Parathyroid adenoma (tissue), 2 donors: ENCODE data around the gene KHK.
"Not testable (repeated sequence)": the region's sequence is repeated elsewhere in the genome, so short reads cannot be mapped to it uniquely, and the experiment has no call there.

Experiments
- H2AFZ ChIP-seq: fragments of 300-600 bp; sonication (generic); one replicate; pipeline ENCODE4 v1.7.0; 2017; ENCODE audit warnings: antibody characterized with exemption, mild to moderate bottlenecking
- H3K27ac ChIP-seq: fragments of 300-600 bp; sonication (generic); one replicate; pipeline ENCODE4 v1.7.0; 2017
- H3K27me3 ChIP-seq: fragments of 300-600 bp; sonication (generic); one replicate; pipeline ENCODE4 v1.7.0; 2017; ENCODE audit warnings: low read length; ENCODE audit not compliant: control insufficient read depth, insufficient read depth
- H3K36me3 ChIP-seq: fragments of 300-600 bp; sonication (generic); one replicate; pipeline ENCODE4 v1.7.0; 2017; ENCODE audit warnings: low read length; ENCODE audit not compliant: control insufficient read depth, insufficient read depth
- H3K4me1 ChIP-seq: fragments of 300-600 bp; sonication (generic); one replicate; pipeline ENCODE4 v1.7.0; 2017; ENCODE audit warnings: control low read depth
- H3K4me2 ChIP-seq: fragments of 300-600 bp; sonication (generic); one replicate; pipeline ENCODE4 v1.7.0; 2017; ENCODE audit warnings: low read length
- H3K4me3 ChIP-seq: fragments of 300-600 bp; sonication (generic); one replicate; pipeline ENCODE4 v1.7.0; 2017; ENCODE audit warnings: low read depth, low read length
- H3K79me2 ChIP-seq: fragments of 300-600 bp; sonication (generic); one replicate; pipeline ENCODE4 v1.7.0; 2017; ENCODE audit warnings: control low read depth
- H3K9ac ChIP-seq: fragments of 300-600 bp; sonication (generic); one replicate; pipeline ENCODE4 v1.7.0; 2017; ENCODE audit warnings: mild to moderate bottlenecking
- H3K9me3 ChIP-seq: fragments of 300-600 bp; sonication (generic); one replicate; pipeline ENCODE4 v1.7.0; 2017; ENCODE audit warnings: low read length; ENCODE audit not compliant: control insufficient read depth
- CTCF ChIP-seq: fragments of 300-600 bp; sonication (generic); IDR thresholded peaks from one replicate; pipeline ENCODE4 v1.7.0; 2017; ENCODE audit warnings: antibody characterized with exemption, mild to moderate bottlenecking
- donor health status: primary hyperparathyroidism.

Gene KHK

GRCh38 chr2:27100036-27100435, 13.5 kb downstream of the KHK start:
- no peak overlapping the region for H3K4me2 ChIP-seq
- no peak overlapping the region for H3K27ac ChIP-seq
- no peaks in the 10 kb centered on the region for H3K27me3 ChIP-seq
- no peak overlapping the region for H3K9ac ChIP-seq
- no peak overlapping the region for H3K4me3 ChIP-seq
- peaks cover 7% of the 10 kb centered on the region for H3K4me1 ChIP-seq
- H3K36me3 ChIP-seq, result no peaks in the 10 kb centered on the region
- H2AFZ ChIP-seq, result no peak overlapping the region
- no peaks in the 10 kb centered on the region for H3K9me3 ChIP-seq
- TF ChIP-seq CTCF, result no peak
- no peaks in the 10 kb centered on the region for H3K79me2 ChIP-seq

GRCh38 chr2:27102329-27102728, 15.8 kb downstream of the KHK start:
- Histone ChIP-seq H3K36me3 (no peaks in the 10 kb centered on the region), H2AFZ (no peak overlapping the region), H3K4me3 (no peak overlapping the region), H3K4me2 (no peak overlapping the region), H3K9me3 (no peaks in the 10 kb centered on the region), H3K79me2 (no peaks in the 10 kb centered on the region), H3K9ac (no peak overlapping the region), H3K27me3 (no peaks in the 10 kb centered on the region), H3K4me1 (no peaks in the 10 kb centered on the region), H3K27ac (no peak overlapping the region)
- TF ChIP-seq CTCF, result no peak

- Histone ChIP-seq H3K9ac (no peak overlapping the region), H3K9me3 (no peaks in the 10 kb centered on the region), H3K27ac (no peak overlapping the region), H3K27me3 (no peaks in the 10 kb centered on the region), H3K79me2 (no peaks in the 10 kb centered on the region), H3K36me3 (no peaks in the 10 kb centered on the region), H3K4me3 (no peak overlapping the region), H3K4me2 (no peak overlapping the region), H2AFZ (no peak overlapping the region), H3K4me1 (no peaks in the 10 kb centered on the region)
- no peak for TF ChIP-seq CTCF
These were observed 19.4 kb downstream of the KHK start for GRCh38 chr2:27105981-27106380.

GRCh38 chr2:27108221-27108620, 21.6 kb downstream of the KHK start:
- H3K4me3 ChIP-seq, result no peak overlapping the region
- H3K9me3 ChIP-seq, result no peaks in the 10 kb centered on the region
- H3K79me2 ChIP-seq, result no peaks in the 10 kb centered on the region
- H3K4me1 ChIP-seq, result no peaks in the 10 kb centered on the region
- H2AFZ ChIP-seq, result no peak overlapping the region
- no peaks in the 10 kb centered on the region for H3K27me3 ChIP-seq
- no peak overlapping the region for H3K27ac ChIP-seq
- H3K36me3 ChIP-seq, result no peaks in the 10 kb centered on the region
- H3K9ac ChIP-seq, result no peak overlapping the region
- H3K4me2 ChIP-seq, result no peak overlapping the region
- no peak for TF ChIP-seq CTCF

GRCh38 chr2:27109083-27109482, 22.5 kb downstream of the KHK start:
- Histone ChIP-seq H2AFZ (no peak overlapping the region), H3K9ac (no peak overlapping the region), H3K4me3 (no peak overlapping the region), H3K27ac (no peak overlapping the region), H3K4me2 (no peak overlapping the region), H3K79me2 (no peaks in the 10 kb centered on the region), H3K9me3 (no peaks in the 10 kb centered on the region), H3K4me1 (no peaks in the 10 kb centered on the region), H3K36me3 (no peaks in the 10 kb centered on the region), H3K27me3 (no peaks in the 10 kb centered on the region)
- no peak for TF ChIP-seq CTCF

GRCh38 chr2:27110603-27111352, 24.2 kb downstream of the KHK start:
- H3K27ac ChIP-seq, H3K9ac ChIP-seq, H3K4me1 ChIP-seq, H3K4me3 ChIP-seq, H2AFZ ChIP-seq, H3K9me3 ChIP-seq, H3K79me2 ChIP-seq, H3K27me3 ChIP-seq, H3K4me2 ChIP-seq, H3K36me3 ChIP-seq: not testable (repeated sequence)

GRCh38 chr2:27111392-27112078, 25.0 kb downstream of the KHK start:
- not testable (repeated sequence) for H3K27ac ChIP-seq, H3K9me3 ChIP-seq, H3K4me2 ChIP-seq, H3K9ac ChIP-seq, H3K4me1 ChIP-seq, H3K4me3 ChIP-seq, H3K36me3 ChIP-seq, H3K79me2 ChIP-seq, H3K27me3 ChIP-seq, H2AFZ ChIP-seq
